Measurements from ENCODE around the gene ADRA2C.

ADRA2C gene

GRCh38 chr4:3793545-3793944 is 27.4 kb downstream of the ADRA2C start:
- Histone ChIP-seq H3K9ac (ENCODE audit: low read depth, low read length) (no peak overlapping the region), H3K27me3 (ENCODE audit: insufficient read depth, low read length) (no peaks in the 10 kb centered on the region; the same call in 1 of the 2 replicates), H3K4me1 (ENCODE audit: insufficient read depth, low read length) (no peaks in the 10 kb centered on the region), H3K36me3 (ENCODE audit: insufficient read depth, low read depth, low read length) (no peaks in the 10 kb centered on the region), H3K27ac (ENCODE audit: low read length) (no peak overlapping the region), H3K4me3 (ENCODE audit: low read length) (no peak overlapping the region), H3K9me3 (ENCODE audit: insufficient read depth, low read depth, low read length) (peaks cover 5% of the 10 kb centered on the region; the same call in 1 of the 2 replicates)

GRCh38 chr4:3796960-3797359 is 30.8 kb downstream of the ADRA2C start:
- H3K27ac ChIP-seq (ENCODE audit: low read length) = no peak overlapping the region
- H3K36me3 ChIP-seq (ENCODE audit: insufficient read depth, low read depth, low read length) = no peaks in the 10 kb centered on the region
- H3K4me3 ChIP-seq (ENCODE audit: low read length) = no peak overlapping the region
- peaks cover 5% of the 10 kb centered on the region; the same call in 1 of the 2 replicates for H3K9me3 ChIP-seq (ENCODE audit: insufficient read depth, low read depth, low read length)
- H3K27me3 ChIP-seq (ENCODE audit: insufficient read depth, low read length) = no peaks in the 10 kb centered on the region
- peaks cover under 1% of the 10 kb centered on the region; the same call in 1 of the 2 replicates for H3K4me1 ChIP-seq (ENCODE audit: insufficient read depth, low read length)
- H3K9ac ChIP-seq (ENCODE audit: low read depth, low read length) = no peak overlapping the region

DNA sequence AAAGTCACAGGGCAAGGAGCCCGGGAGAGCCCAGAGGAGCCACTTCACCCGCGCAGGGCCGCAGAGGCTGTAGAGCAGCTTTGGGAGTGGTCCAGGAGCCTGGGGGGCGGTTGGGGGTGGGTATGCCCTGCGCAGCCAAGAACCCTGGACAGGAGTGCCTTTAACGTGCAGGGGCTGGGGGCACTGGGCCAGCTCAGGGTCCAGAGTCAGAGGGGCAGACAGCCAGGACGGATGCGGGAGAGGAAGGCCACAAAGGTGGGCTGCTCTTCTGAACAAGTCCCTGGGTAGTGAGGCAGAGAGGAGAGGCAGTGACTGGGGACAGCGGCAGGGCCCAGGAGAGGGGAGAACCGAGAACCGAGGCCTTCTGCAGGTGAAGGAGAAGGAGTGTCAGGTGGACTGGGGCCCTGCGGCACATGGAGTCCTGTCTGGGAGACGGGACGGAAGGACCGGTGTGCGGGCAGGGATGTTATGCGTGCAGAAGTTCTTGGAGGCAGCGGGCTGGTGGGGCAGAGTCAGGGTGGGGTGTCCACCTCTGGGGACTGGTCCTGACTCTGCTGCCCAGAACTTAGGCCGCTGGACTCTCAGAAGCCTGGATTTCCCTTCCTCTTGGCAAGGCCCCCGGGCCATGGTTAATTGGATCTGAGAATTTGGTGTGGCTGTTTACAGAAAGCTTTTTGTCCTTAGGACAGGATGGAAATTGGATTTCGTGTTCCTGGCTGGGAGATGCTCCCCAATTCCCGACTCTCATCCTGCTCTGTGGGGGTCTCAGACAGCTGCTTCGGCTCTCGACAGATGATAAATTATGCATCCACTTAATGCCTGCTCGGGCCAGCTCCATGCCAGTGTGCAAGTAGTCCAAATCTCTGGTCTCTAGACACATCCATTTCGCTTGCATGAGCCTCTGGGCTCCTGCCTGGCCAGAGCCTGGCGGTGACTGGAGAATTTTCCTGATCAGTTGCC is 31.9 kb downstream of the ADRA2C start:
- Histone ChIP-seq H3K9ac (ENCODE audit: low read depth, low read length) (no peak overlapping the region), H3K27me3 (ENCODE audit: insufficient read depth, low read length) (no peaks in the 10 kb centered on the region), H3K4me3 (ENCODE audit: low read length) (no peak overlapping the region), H3K4me1 (ENCODE audit: insufficient read depth, low read length) (peaks cover 9% of the 10 kb centered on the region; the same call in 1 of the 2 replicates), H3K36me3 (ENCODE audit: insufficient read depth, low read depth, low read length) (no peaks in the 10 kb centered on the region), H3K27ac (ENCODE audit: low read length) (no peak overlapping the region), H3K9me3 (ENCODE audit: insufficient read depth, low read depth, low read length) (peaks cover 5% of the 10 kb centered on the region; the same call in 1 of the 2 replicates)

- Histone ChIP-seq H3K9ac (ENCODE audit: low read depth, low read length) (no peak overlapping the region), H3K9me3 (ENCODE audit: insufficient read depth, low read depth, low read length) (peaks cover 5% of the 10 kb centered on the region; the same call in 1 of the 2 replicates), H3K36me3 (ENCODE audit: insufficient read depth, low read depth, low read length) (no peaks in the 10 kb centered on the region), H3K4me1 (ENCODE audit: insufficient read depth, low read length) (peaks cover 9% of the 10 kb centered on the region; the same call in 1 of the 2 replicates), H3K27me3 (ENCODE audit: insufficient read depth, low read length) (no peaks in the 10 kb centered on the region), H3K4me3 (ENCODE audit: low read length) (no peak overlapping the region), H3K27ac (ENCODE audit: low read length) (no peak overlapping the region)
Observed at GRCh38 chr4:3799496-3799895, 33.3 kb downstream of the ADRA2C start.

- Histone ChIP-seq H3K9me3 (ENCODE audit: insufficient read depth, low read depth, low read length) (peaks cover 5% of the 10 kb centered on the region; the same call in 1 of the 2 replicates), H3K27me3 (ENCODE audit: insufficient read depth, low read length) (no peaks in the 10 kb centered on the region), H3K27ac (ENCODE audit: low read length) (no peak overlapping the region), H3K9ac (ENCODE audit: low read depth, low read length) (no peak overlapping the region), H3K36me3 (ENCODE audit: insufficient read depth, low read depth, low read length) (no peaks in the 10 kb centered on the region), H3K4me3 (ENCODE audit: low read length) (no peak overlapping the region), H3K4me1 (ENCODE audit: insufficient read depth, low read length) (peaks cover 9% of the 10 kb centered on the region; the same call in 1 of the 2 replicates)
Observed at GRCh38 chr4:3800351-3800750, 34.2 kb downstream of the ADRA2C start.

DNA sequence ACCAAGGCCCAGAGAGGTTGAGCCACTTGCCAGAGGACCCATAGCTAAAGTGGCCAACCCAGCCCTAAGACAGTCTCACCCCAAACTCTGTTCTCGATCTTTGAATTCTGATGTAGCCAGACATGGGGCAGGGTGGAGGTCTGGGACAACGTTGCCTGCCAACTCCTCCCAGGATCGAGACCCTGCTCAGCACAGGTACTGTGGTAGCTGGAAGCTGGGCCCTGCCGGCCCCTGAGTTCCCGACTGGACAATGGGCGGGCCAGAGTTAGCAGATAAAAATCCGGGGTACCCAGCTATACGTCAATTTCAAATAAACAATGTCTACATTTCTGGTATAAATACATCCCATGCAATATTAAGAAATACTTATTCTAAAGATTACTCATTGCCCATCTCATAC is 35.3 kb downstream of the ADRA2C start:
- H3K4me3 ChIP-seq (ENCODE audit: low read length) = no peak overlapping the region
- H3K9me3 ChIP-seq (ENCODE audit: insufficient read depth, low read depth, low read length) = peaks cover 5% of the 10 kb centered on the region; the same call in 1 of the 2 replicates
- no peaks in the 10 kb centered on the region for H3K27me3 ChIP-seq (ENCODE audit: insufficient read depth, low read length)
- H3K36me3 ChIP-seq (ENCODE audit: insufficient read depth, low read depth, low read length) = no peaks in the 10 kb centered on the region
- H3K4me1 ChIP-seq (ENCODE audit: insufficient read depth, low read length) = peaks cover 9% of the 10 kb centered on the region; the same call in 1 of the 2 replicates
- no peak overlapping the region for H3K27ac ChIP-seq (ENCODE audit: low read length)
- no peak overlapping the region for H3K9ac ChIP-seq (ENCODE audit: low read depth, low read length)

DNA sequence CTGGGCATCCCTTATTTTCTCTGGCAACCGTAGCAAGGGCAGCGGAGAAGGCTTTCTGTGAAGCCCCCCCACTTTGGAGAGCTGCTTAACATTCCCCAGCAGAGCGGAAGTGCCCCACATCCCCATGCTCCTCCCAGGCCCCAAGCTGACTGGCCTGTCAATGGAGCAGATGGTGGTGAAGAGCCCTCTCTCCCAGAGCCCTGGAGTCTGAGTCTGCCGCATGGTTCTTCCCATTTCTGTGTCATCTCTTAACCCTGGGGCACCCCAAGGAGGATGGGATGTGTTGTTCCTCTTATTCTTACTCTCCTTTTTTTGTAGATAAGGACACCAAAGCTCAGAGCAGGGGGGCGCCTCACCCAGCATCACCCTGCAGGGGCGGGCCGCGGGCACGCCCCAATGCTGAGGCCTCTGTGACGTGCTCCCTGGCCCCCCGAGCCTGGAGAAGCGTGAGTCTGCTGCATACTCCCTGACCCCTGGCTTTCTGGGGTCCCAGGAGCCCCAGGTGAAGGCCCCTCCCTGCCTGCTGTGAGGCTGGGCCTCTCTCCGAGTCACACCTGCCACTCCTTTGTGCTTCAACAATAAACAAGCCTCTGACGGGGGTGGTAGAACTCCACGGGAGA is 35.9 kb downstream of the ADRA2C start:
- Histone ChIP-seq H3K9me3 (ENCODE audit: insufficient read depth, low read depth, low read length) (peaks cover 2% of the 10 kb centered on the region; the same call in 1 of the 2 replicates), H3K4me1 (ENCODE audit: insufficient read depth, low read length) (peaks cover 9% of the 10 kb centered on the region; the same call in 1 of the 2 replicates), H3K9ac (ENCODE audit: low read depth, low read length) (no peak overlapping the region), H3K27me3 (ENCODE audit: insufficient read depth, low read length) (no peaks in the 10 kb centered on the region), H3K36me3 (ENCODE audit: insufficient read depth, low read depth, low read length) (no peaks in the 10 kb centered on the region), H3K4me3 (ENCODE audit: low read length) (no peak overlapping the region), H3K27ac (ENCODE audit: low read length) (no peak overlapping the region)

- H3K27me3 ChIP-seq (ENCODE audit: insufficient read depth, low read length) = peaks cover under 1% of the 10 kb centered on the region; the same call in 1 of the 2 replicates
- peaks cover 12% of the 10 kb centered on the region; the same call in 1 of the 2 replicates for H3K4me1 ChIP-seq (ENCODE audit: insufficient read depth, low read length)
- no peak overlapping the region for H3K4me3 ChIP-seq (ENCODE audit: low read length)
- no peak overlapping the region for H3K9ac ChIP-seq (ENCODE audit: low read depth, low read length)
- H3K36me3 ChIP-seq (ENCODE audit: insufficient read depth, low read depth, low read length) = no peaks in the 10 kb centered on the region
- no peaks in the 10 kb centered on the region for H3K9me3 ChIP-seq (ENCODE audit: insufficient read depth, low read depth, low read length)
- H3K27ac ChIP-seq (ENCODE audit: low read length) = no peak overlapping the region
Observed at GRCh38 chr4:3802571-3803474, 36.6 kb downstream of the ADRA2C start.

DNA sequence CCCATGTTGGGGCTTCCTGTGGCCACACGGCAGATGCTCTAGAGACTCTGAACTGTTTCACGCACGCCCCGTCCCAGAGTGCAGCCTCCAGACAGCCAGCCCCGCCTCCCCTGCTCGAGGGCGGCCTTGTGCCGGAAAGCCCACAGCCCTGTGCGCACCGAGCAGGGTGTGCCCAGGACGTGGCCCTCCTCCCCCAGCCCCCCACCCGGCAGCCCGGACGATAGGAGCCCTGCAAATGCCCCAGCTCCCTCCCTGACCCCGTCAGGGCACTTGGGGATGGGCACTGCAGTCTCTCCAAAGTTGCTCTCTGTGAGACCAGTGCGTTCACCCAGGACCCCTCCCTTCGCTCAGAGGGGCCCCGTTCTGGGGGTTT is 37.3 kb downstream of the ADRA2C start:
- peaks cover 6% of the 10 kb centered on the region; the same call in 1 of the 2 replicates for H3K27me3 ChIP-seq (ENCODE audit: insufficient read depth, low read length)
- H3K4me1 ChIP-seq (ENCODE audit: insufficient read depth, low read length) = peaks cover 17% of the 10 kb centered on the region; the same call in 1 of the 2 replicates
- no peaks in the 10 kb centered on the region for H3K36me3 ChIP-seq (ENCODE audit: insufficient read depth, low read depth, low read length)

GRCh38 chr4:3803946-3804345 is 37.8 kb downstream of the ADRA2C start:
- H3K36me3 ChIP-seq (ENCODE audit: insufficient read depth, low read depth, low read length) = no peaks in the 10 kb centered on the region
- H3K4me1 ChIP-seq (ENCODE audit: insufficient read depth, low read length) = peaks cover 17% of the 10 kb centered on the region; the same call in 1 of the 2 replicates
- H3K27me3 ChIP-seq (ENCODE audit: insufficient read depth, low read length) = peaks cover 11% of the 10 kb centered on the region
- H3K4me3 ChIP-seq (ENCODE audit: low read length) = no peak overlapping the region
- H3K27ac ChIP-seq (ENCODE audit: low read length) = no peak overlapping the region
- no peaks in the 10 kb centered on the region for H3K9me3 ChIP-seq (ENCODE audit: insufficient read depth, low read depth, low read length)
- H3K9ac ChIP-seq (ENCODE audit: low read depth, low read length) = no peak overlapping the region

More for the DNA sequence above, 37.3 kb downstream of the ADRA2C start:
- Histone ChIP-seq H3K9ac (ENCODE audit: low read depth, low read length) (no peak overlapping the region), H3K27ac (ENCODE audit: low read length) (no peak overlapping the region), H3K4me3 (ENCODE audit: low read length) (no peak overlapping the region), H3K9me3 (ENCODE audit: insufficient read depth, low read depth, low read length) (no peaks in the 10 kb centered on the region)

- Histone ChIP-seq H3K27ac (ENCODE audit: low read length) (no peak overlapping the region), H3K4me3 (ENCODE audit: low read length) (no peak overlapping the region), H3K4me1 (ENCODE audit: insufficient read depth, low read length) (peaks cover 17% of the 10 kb centered on the region; the same call in 1 of the 2 replicates), H3K9me3 (ENCODE audit: insufficient read depth, low read depth, low read length) (no peaks in the 10 kb centered on the region), H3K9ac (ENCODE audit: low read depth, low read length) (no peak overlapping the region), H3K27me3 (ENCODE audit: insufficient read depth, low read length) (peaks cover 21% of the 10 kb centered on the region), H3K36me3 (ENCODE audit: insufficient read depth, low read depth, low read length) (no peaks in the 10 kb centered on the region)
Observed at GRCh38 chr4:3805026-3805425, 38.8 kb downstream of the ADRA2C start.

Measured in iPS-20b (cell line).